ENCODE data around the gene ZNF280D. TPM values are rescaled to one million over a fixed set of nuclear protein-coding genes. Genes with fewer than 3 reads are reported as not detected.
A peak's percentile ranks its signal among the peaks of the same experiment; 100 is the strongest.

Gene ZNF280D
- total RNA-seq, 1 experiment from 2014 or later: 48.0 TPM

- Histone ChIP-seq H3K36me3 (ENCODE audit: insufficient read depth, low read length) (peaks cover 36% of the 10 kb centered on the region), H2AFZ (ENCODE audit: low read length) (no peak overlapping the region), H4K20me1 (ENCODE audit: insufficient read depth, low read depth, low read length) (no peaks in the 10 kb centered on the region), H3K9me2 (replicated peaks; ENCODE audit: insufficient read depth, low read length) (no peaks in the 10 kb centered on the region), H3K9me3 (ENCODE audit: low read length) (no peaks in the 10 kb centered on the region), H3K4me1 (ENCODE audit: low read length) (no peaks in the 10 kb centered on the region), H3K27me3 (ENCODE audit: low read length) (no peaks in the 10 kb centered on the region), H3K79me2 (ENCODE audit: low read length) (no peaks in the 10 kb centered on the region), H3K4me2 (ENCODE audit: low read depth, low read length, poor library complexity, severe bottlenecking) (no peak overlapping the region), H3K4me3 (ENCODE audit: low read length) (no peak overlapping the region), H3K9ac (ENCODE audit: low read length) (no peak overlapping the region), H3K27ac (ENCODE audit: low read length) (no peak overlapping the region)
- DNase-seq: no peak
These were observed 65.8 kb downstream of the ZNF280D start for GRCh38 chr15:56667517-56667916.

DNA sequence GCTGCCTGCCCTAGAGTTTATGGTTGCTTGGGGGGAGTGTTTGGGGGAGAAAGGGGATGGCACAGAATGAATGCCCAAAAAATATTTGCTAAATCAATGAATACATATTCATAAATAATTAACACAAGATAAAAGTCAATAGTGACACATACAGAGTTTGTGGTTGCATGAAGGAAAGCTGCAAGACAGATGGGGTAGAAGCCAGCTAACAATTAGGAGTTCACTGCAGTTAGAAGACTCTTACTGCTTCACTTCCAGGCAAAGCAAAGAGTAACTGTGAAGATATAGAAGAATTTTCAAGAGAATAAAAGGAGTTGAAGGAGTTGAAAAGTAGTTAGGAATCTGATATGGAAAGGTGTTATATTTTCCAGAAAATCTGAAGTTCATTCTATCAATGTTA is 72.4 kb downstream of the ZNF280D start:
- Histone ChIP-seq H3K4me1 (ENCODE audit: low read length) (no peaks in the 10 kb centered on the region), H3K36me3 (ENCODE audit: insufficient read depth, low read length) (peaks cover 36% of the 10 kb centered on the region), H3K4me3 (ENCODE audit: low read length) (no peak overlapping the region), H3K4me2 (ENCODE audit: low read depth, low read length, poor library complexity, severe bottlenecking) (no peak overlapping the region), H3K79me2 (ENCODE audit: low read length) (no peaks in the 10 kb centered on the region), H3K27me3 (ENCODE audit: low read length) (no peaks in the 10 kb centered on the region), H3K27ac (ENCODE audit: low read length) (no peak overlapping the region), H3K9me2 (replicated peaks; ENCODE audit: insufficient read depth, low read length) (no peaks in the 10 kb centered on the region), H2AFZ (ENCODE audit: low read length) (no peak overlapping the region), H4K20me1 (ENCODE audit: insufficient read depth, low read depth, low read length) (no peaks in the 10 kb centered on the region), H3K9me3 (ENCODE audit: low read length) (no peaks in the 10 kb centered on the region), H3K9ac (ENCODE audit: low read length) (no peak overlapping the region)
- no peak for DNase-seq

- Histone ChIP-seq H3K9me2 (replicated peaks; ENCODE audit: insufficient read depth, low read length) (no peaks in the 10 kb centered on the region), H2AFZ (ENCODE audit: low read length) (no peak overlapping the region), H3K79me2 (ENCODE audit: low read length) (no peaks in the 10 kb centered on the region), H3K4me2 (ENCODE audit: low read depth, low read length, poor library complexity, severe bottlenecking) (no peak overlapping the region), H3K4me1 (ENCODE audit: low read length) (no peaks in the 10 kb centered on the region), H3K9me3 (ENCODE audit: low read length) (no peaks in the 10 kb centered on the region), H3K36me3 (ENCODE audit: insufficient read depth, low read length) (peaks cover 22% of the 10 kb centered on the region; the same call in 1 of the 2 replicates), H3K4me3 (ENCODE audit: low read length) (no peak overlapping the region), H4K20me1 (ENCODE audit: insufficient read depth, low read depth, low read length) (no peaks in the 10 kb centered on the region), H3K27ac (ENCODE audit: low read length) (no peak overlapping the region), H3K27me3 (ENCODE audit: low read length) (no peaks in the 10 kb centered on the region), H3K9ac (ENCODE audit: low read length) (no peak overlapping the region)
- DNase-seq: no peak
These were observed 74.1 kb downstream of the ZNF280D start for GRCh38 chr15:56659197-56659596.

GRCh38 chr15:56654624-56655023 is 78.7 kb downstream of the ZNF280D start:
- H4K20me1 ChIP-seq (ENCODE audit: insufficient read depth, low read depth, low read length): no peaks in the 10 kb centered on the region
- H3K27me3 ChIP-seq (ENCODE audit: low read length): no peaks in the 10 kb centered on the region
- no peak overlapping the region for H3K4me2 ChIP-seq (ENCODE audit: low read depth, low read length, poor library complexity, severe bottlenecking)

GRCh38 chr15:56654216-56654615 is 79.1 kb downstream of the ZNF280D start:
- Histone ChIP-seq H3K4me3 (ENCODE audit: low read length) (no peak overlapping the region), H3K79me2 (ENCODE audit: low read length) (no peaks in the 10 kb centered on the region), H3K4me1 (ENCODE audit: low read length) (no peaks in the 10 kb centered on the region), H3K9me2 (replicated peaks; ENCODE audit: insufficient read depth, low read length) (no peaks in the 10 kb centered on the region), H3K27me3 (ENCODE audit: low read length) (no peaks in the 10 kb centered on the region), H3K36me3 (ENCODE audit: insufficient read depth, low read length) (peaks cover 15% of the 10 kb centered on the region; the same call in 1 of the 2 replicates), H3K27ac (ENCODE audit: low read length) (no peak overlapping the region), H4K20me1 (ENCODE audit: insufficient read depth, low read depth, low read length) (no peaks in the 10 kb centered on the region), H3K9me3 (ENCODE audit: low read length) (no peaks in the 10 kb centered on the region), H3K4me2 (ENCODE audit: low read depth, low read length, poor library complexity, severe bottlenecking) (no peak overlapping the region), H2AFZ (ENCODE audit: low read length) (no peak overlapping the region), H3K9ac (ENCODE audit: low read length) (no peak overlapping the region)
- no peak for DNase-seq

More at GRCh38 chr15:56654624-56655023, 78.7 kb downstream of the ZNF280D start:
- peaks cover 15% of the 10 kb centered on the region; the same call in 1 of the 2 replicates for H3K36me3 ChIP-seq (ENCODE audit: insufficient read depth, low read length)
- H3K9me3 ChIP-seq (ENCODE audit: low read length): no peaks in the 10 kb centered on the region
- H2AFZ ChIP-seq (ENCODE audit: low read length): no peak overlapping the region
- no peak overlapping the region for H3K4me3 ChIP-seq (ENCODE audit: low read length)
- H3K79me2 ChIP-seq (ENCODE audit: low read length): no peaks in the 10 kb centered on the region
- H3K9me2 ChIP-seq (replicated peaks; ENCODE audit: insufficient read depth, low read length): no peaks in the 10 kb centered on the region
- no peak overlapping the region for H3K27ac ChIP-seq (ENCODE audit: low read length)
- H3K4me1 ChIP-seq (ENCODE audit: low read length): no peaks in the 10 kb centered on the region
- no peak for DNase-seq
- no peak overlapping the region for H3K9ac ChIP-seq (ENCODE audit: low read length)

DNA sequence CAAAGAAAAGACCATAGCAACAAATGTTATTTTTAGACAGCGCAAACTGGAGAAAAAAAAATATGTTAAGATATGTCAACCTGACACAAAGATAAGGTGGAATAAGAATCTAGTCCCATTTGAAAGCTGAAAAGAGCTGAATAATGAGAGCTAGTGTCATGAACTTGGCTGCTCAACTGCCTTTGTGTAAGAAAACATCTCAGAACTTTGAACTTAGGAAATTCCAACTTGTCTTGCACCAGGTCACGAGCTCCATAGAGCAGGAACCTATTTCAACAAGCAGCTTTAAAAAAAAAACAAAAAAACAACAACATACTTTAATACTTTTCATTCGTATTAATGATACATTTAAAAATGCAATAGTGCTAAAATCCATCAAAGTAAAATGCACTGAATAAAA is 79.5 kb downstream of the ZNF280D start:
- no peaks in the 10 kb centered on the region for H3K9me3 ChIP-seq (ENCODE audit: low read length)
- no peaks in the 10 kb centered on the region for H3K79me2 ChIP-seq (ENCODE audit: low read length)
- H3K4me1 ChIP-seq (ENCODE audit: low read length): no peaks in the 10 kb centered on the region
- no peak overlapping the region for H2AFZ ChIP-seq (ENCODE audit: low read length)
- peaks cover 15% of the 10 kb centered on the region; the same call in 1 of the 2 replicates for H3K36me3 ChIP-seq (ENCODE audit: insufficient read depth, low read length)
- no peaks in the 10 kb centered on the region for H3K9me2 ChIP-seq (replicated peaks; ENCODE audit: insufficient read depth, low read length)
- H4K20me1 ChIP-seq (ENCODE audit: insufficient read depth, low read depth, low read length): no peaks in the 10 kb centered on the region
- H3K4me2 ChIP-seq (ENCODE audit: low read depth, low read length, poor library complexity, severe bottlenecking): no peak overlapping the region
- H3K9ac ChIP-seq (ENCODE audit: low read length): no peak overlapping the region
- DNase-seq: no peak
- H3K27ac ChIP-seq (ENCODE audit: low read length): no peak overlapping the region
- no peak overlapping the region for H3K4me3 ChIP-seq (ENCODE audit: low read length)
- no peaks in the 10 kb centered on the region for H3K27me3 ChIP-seq (ENCODE audit: low read length)

- H3K36me3 ChIP-seq (ENCODE audit: insufficient read depth, low read length): peaks cover 14% of the 10 kb centered on the region; the same call in 1 of the 2 replicates
- no peaks in the 10 kb centered on the region for H3K9me3 ChIP-seq (ENCODE audit: low read length)
- H4K20me1 ChIP-seq (ENCODE audit: insufficient read depth, low read depth, low read length): no peaks in the 10 kb centered on the region
- no peaks in the 10 kb centered on the region for H3K27me3 ChIP-seq (ENCODE audit: low read length)
- H3K4me3 ChIP-seq (ENCODE audit: low read length): no peak overlapping the region
- DNase-seq: no peak
- no peak overlapping the region for H3K9ac ChIP-seq (ENCODE audit: low read length)
- no peak overlapping the region for H3K4me2 ChIP-seq (ENCODE audit: low read depth, low read length, poor library complexity, severe bottlenecking)
- no peaks in the 10 kb centered on the region for H3K9me2 ChIP-seq (replicated peaks; ENCODE audit: insufficient read depth, low read length)
- H2AFZ ChIP-seq (ENCODE audit: low read length): no peak overlapping the region
- no peaks in the 10 kb centered on the region for H3K4me1 ChIP-seq (ENCODE audit: low read length)
- no peak overlapping the region for H3K27ac ChIP-seq (ENCODE audit: low read length)
- no peaks in the 10 kb centered on the region for H3K79me2 ChIP-seq (ENCODE audit: low read length)
These were observed 80.2 kb downstream of the ZNF280D start for GRCh38 chr15:56653107-56653506.

DNA sequence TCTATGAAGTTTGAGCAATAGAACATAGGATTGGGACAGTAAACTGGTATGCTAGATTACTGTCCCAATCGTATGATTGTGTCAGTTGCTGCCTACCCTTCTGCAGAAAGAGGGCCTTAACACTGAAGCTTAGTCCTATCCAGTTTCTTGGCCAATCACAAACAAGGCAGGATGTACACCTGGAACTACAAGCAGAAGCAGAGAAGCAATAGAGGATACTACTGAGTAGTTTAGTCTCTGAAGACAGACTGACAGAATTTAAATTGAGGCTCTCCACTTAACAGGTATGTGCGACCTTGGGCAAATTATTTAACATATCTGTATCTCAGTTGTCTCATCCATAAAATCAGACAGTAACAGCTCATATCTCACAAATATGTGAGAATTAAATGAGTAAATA is 85.0 kb downstream of the ZNF280D start:
- Histone ChIP-seq H3K4me1 (ENCODE audit: low read length) (peaks cover 14% of the 10 kb centered on the region), H3K27me3 (ENCODE audit: low read length) (no peaks in the 10 kb centered on the region), H3K9ac (ENCODE audit: low read length) (no peak overlapping the region), H4K20me1 (ENCODE audit: insufficient read depth, low read depth, low read length) (no peaks in the 10 kb centered on the region), H3K4me3 (ENCODE audit: low read length) (no peak overlapping the region), H3K79me2 (ENCODE audit: low read length) (no peaks in the 10 kb centered on the region), H3K9me2 (replicated peaks; ENCODE audit: insufficient read depth, low read length) (no peaks in the 10 kb centered on the region), H3K9me3 (ENCODE audit: low read length) (no peaks in the 10 kb centered on the region), H3K36me3 (ENCODE audit: insufficient read depth, low read length) (0 out of 2 replicates have a peak, but pooled peaks cover 4% of the 10 kb centered on the region), H2AFZ (ENCODE audit: low read length) (no peak overlapping the region), H3K4me2 (ENCODE audit: low read depth, low read length, poor library complexity, severe bottlenecking) (no peak overlapping the region), H3K27ac (ENCODE audit: low read length) (no peak overlapping the region)
- DNase-seq: no peak

- Histone ChIP-seq H3K27ac (ENCODE audit: low read length) (peak overlapping the region; percentile 1; the same call in 1 of the 2 replicates), H3K9me2 (replicated peaks; ENCODE audit: insufficient read depth, low read length) (no peaks in the 10 kb centered on the region), H3K9me3 (ENCODE audit: low read length) (no peaks in the 10 kb centered on the region), H3K27me3 (ENCODE audit: low read length) (no peaks in the 10 kb centered on the region), H3K4me1 (ENCODE audit: low read length) (peaks cover 19% of the 10 kb centered on the region), H3K79me2 (ENCODE audit: low read length) (no peaks in the 10 kb centered on the region), H3K4me3 (ENCODE audit: low read length) (no peak overlapping the region), H4K20me1 (ENCODE audit: insufficient read depth, low read depth, low read length) (no peaks in the 10 kb centered on the region), H2AFZ (ENCODE audit: low read length) (no peak overlapping the region), H3K9ac (ENCODE audit: low read length) (no peak overlapping the region), H3K4me2 (ENCODE audit: low read depth, low read length, poor library complexity, severe bottlenecking) (no peak overlapping the region), H3K36me3 (ENCODE audit: insufficient read depth, low read length) (no peaks in the 10 kb centered on the region)
- no peak for DNase-seq
These were observed 92.8 kb downstream of the ZNF280D start for GRCh38 chr15:56640549-56640948.

All from Karpas-422 (cell line).